ENCODE results near the gene TSEN34. TPM values are rescaled to one million over a fixed set of nuclear protein-coding genes. Genes with fewer than 3 reads are reported as not detected.
"Not testable (repeated sequence)": the region's sequence is repeated elsewhere in the genome, so short reads cannot be mapped to it uniquely, and the experiment has no call there.

The TSEN34 gene
- total and polyA plus RNA-seq, 8 donors, result 25.5 to 147 (median 40.2) TPM

DNA sequence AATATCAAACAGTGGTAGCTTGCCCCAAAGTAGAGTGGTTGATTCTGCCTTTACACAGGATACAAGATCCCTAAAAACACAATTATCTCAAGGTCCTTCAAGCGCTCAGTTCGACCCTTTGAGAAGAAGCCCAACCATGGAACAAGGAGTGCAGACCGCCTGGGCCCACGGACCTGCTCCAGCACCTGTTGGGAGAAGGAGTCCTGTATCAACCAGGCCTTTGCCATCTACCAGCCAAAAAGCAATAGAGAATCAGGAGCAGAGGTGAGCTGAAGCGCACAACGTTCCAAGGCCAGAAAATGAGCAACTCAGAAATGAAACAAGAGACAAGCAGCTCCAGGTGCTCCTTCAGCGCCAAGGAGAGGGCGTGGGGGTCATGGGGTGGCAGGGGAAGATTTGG lies 38.0 kb downstream of the TSEN34 start:
- H3K4me1 ChIP-seq, result peaks cover 0 to 12% (median 3%) of the 10 kb centered on the region in 4 donors
- intact Hi-C loops (cut with DNase I; ENCODE audit: low total_unique reads), result no loop called here
- peaks cover 0 to 24% (median 9%) of the 10 kb centered on the region in 3 donors for H3K27me3 ChIP-seq
- no peak overlapping the region for H3K27ac ChIP-seq
- no peak overlapping the region for H3K4me3 ChIP-seq
- H3K9me3 ChIP-seq, result no peaks in the 10 kb centered on the region
- TF ChIP-seq EP300 (IDR thresholded peaks at IDR 0.05) (no peak), POLR2AphosphoS5 (IDR thresholded peaks at IDR 0.05) (no peak), POLR2A (IDR thresholded peaks at IDR 0.05) (no peak)
- TF ChIP-seq, protein P1, sequence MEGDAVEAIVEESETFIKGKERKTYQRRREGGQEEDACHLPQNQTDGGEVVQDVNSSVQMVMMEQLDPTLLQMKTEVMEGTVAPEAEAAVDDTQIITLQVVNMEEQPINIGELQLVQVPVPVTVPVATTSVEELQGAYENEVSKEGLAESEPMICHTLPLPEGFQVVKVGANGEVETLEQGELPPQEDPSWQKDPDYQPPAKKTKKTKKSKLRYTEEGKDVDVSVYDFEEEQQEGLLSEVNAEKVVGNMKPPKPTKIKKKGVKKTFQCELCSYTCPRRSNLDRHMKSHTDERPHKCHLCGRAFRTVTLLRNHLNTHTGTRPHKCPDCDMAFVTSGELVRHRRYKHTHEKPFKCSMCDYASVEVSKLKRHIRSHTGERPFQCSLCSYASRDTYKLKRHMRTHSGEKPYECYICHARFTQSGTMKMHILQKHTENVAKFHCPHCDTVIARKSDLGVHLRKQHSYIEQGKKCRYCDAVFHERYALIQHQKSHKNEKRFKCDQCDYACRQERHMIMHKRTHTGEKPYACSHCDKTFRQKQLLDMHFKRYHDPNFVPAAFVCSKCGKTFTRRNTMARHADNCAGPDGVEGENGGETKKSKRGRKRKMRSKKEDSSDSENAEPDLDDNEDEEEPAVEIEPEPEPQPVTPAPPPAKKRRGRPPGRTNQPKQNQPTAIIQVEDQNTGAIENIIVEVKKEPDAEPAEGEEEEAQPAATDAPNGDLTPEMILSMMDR (IDR thresholded peaks at IDR 0.05), result no peak
- no peaks in the 10 kb centered on the region for H3K36me3 ChIP-seq
- 82 to 94% (median 89%) methylated on average over 8 of the region's 8 CpGs for WGBS, 5 donors
- no peak for DNase-seq

DNA sequence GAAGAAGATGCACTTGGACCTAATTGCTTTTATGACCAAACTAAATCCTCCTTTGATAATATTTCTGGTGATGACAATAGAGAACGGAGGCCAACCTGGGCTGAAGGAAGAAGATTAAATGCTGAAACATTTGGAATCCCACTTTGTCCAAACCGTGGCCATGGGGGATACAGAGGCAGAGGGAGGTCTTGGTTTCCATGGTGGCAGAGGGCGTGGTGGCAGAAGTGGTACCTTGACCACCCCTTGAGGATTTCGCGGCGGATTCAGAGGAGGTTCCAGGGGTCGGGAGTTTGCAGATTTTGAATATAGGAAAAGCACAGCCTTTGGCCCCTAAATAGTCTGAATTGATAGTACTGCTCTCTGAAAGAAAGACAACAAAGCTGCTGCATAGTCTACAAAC lies 38.9 kb downstream of the TSEN34 start:
- Histone ChIP-seq H3K27ac (no peak overlapping the region), H3K9me3 (peaks cover 0 to 4% (median 0%) of the 10 kb centered on the region in 4 donors), H3K4me3 (no peak overlapping the region), H3K27me3 (peaks cover 0 to 23% (median 10%) of the 10 kb centered on the region in 3 donors), H3K36me3 (no peaks in the 10 kb centered on the region), H3K4me1 (peaks cover 0 to 12% (median 3%) of the 10 kb centered on the region in 4 donors)
- TF ChIP-seq, protein P1 (IDR thresholded peaks at IDR 0.05), result no peak
- TF ChIP-seq POLR2A (IDR thresholded peaks at IDR 0.05) (no peak), EP300 (IDR thresholded peaks at IDR 0.05) (no peak), POLR2AphosphoS5 (IDR thresholded peaks at IDR 0.05) (no peak)
- intact Hi-C loops (cut with DNase I; ENCODE audit: low total_unique reads), result loop anchor here (5.0 kb wide), 1 partner anchor 58 kb away; the partner anchor contains the start of gene TMC4
- DNase-seq, result no peak
- WGBS, 5 donors, result 70 to 72% (median 71%) methylated on average over 7 of the region's 7 CpGs

DNA sequence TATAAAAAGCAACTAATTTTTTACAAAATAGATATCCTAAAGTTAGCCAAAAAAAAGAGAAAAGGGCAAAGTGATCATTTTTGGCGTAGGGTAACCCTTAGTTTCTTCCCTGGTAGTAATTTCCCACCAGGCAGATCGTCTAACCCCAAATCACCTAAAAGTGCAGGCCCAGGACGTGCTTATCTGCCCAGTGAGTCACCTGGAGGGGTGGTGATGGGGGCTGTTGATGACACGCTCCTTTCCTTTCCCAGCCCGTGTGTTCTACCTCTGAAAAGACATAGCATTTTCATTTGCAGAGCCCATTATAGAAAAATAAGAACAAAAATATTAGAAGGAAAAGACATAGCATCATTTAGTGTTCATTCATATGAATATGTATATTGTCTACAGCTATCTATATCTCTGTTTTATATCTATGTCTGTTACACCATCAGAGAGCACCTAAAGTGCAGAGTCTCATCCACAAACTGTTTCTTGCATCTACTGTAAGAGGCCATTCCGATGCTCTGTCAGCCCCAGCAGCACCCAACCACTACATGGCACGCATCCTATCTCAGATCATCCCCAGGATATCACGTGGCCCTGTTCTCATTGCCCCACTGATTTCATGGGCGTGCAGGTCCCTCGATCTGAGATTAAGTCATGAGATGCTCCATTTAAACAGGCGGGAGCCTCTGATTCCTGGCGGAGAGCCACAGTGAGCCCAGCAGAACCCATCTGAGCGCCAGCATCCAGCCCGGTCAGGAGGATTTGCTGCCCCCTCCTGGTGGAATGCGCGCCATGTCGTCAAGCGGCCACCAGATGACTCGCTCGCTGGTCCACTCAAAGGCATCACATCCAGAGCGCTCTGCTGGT lies 40.2 kb downstream of the TSEN34 start:
- intact Hi-C loops (cut with DNase I; ENCODE audit: low total_unique reads), result loop anchor here (5.0 kb wide), 1 partner anchor 59 kb away; the partner anchor contains the start of gene TMC4
- TF ChIP-seq, protein P1 (IDR thresholded peaks at IDR 0.05), result peak in 5 of 7 experiments; percentile 81 to 90 (median 90)
- TF ChIP-seq POLR2AphosphoS5 (IDR thresholded peaks at IDR 0.05) (peak in 2 of 3 donors; percentile 12 to 49), POLR2A (IDR thresholded peaks at IDR 0.05) (no peak)
- DNase-seq, result peak; percentile 92 to 94
- no peaks in the 10 kb centered on the region for H3K36me3 ChIP-seq
- WGBS, 5 donors, result 11 to 19% (median 16%) methylated on average over 18 to 21 of the region's 21 CpGs
- H3K4me1 ChIP-seq, result peaks cover 0 to 12% (median 3%) of the 10 kb centered on the region in 4 donors
- H3K27me3 ChIP-seq, result peaks cover 0 to 31% (median 10%) of the 10 kb centered on the region in 3 donors
- H3K9me3 ChIP-seq, result peaks cover 0 to 6% (median 0%) of the 10 kb centered on the region in 4 donors
- no peak overlapping the region for H3K27ac ChIP-seq
- H3K4me3 ChIP-seq, result no peak overlapping the region

DNA sequence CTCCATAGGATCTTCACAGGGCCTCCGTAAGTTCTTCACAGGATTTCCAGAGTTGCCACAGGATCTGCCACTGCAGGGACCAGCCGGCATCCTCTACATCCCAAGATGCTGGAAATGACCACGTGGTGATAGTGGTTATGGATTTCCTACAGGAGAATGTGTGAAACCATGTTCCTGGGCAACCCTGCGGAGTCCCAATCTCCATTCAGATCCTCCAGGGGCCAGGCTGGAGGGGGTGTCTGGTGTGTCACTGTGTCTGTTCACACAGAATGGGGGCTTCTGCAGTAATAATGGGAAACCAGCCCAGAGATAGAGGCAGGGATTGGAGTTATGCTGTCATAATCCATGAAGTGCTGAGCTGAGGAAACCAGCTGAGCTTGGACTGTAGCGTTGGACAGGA lies 42.8 kb downstream of the TSEN34 start:
- peaks cover 0 to 33% (median 11%) of the 10 kb centered on the region in 3 donors for H3K27me3 ChIP-seq
- peak in 1 of 2 donors; percentile 11 for DNase-seq
- no peak overlapping the region for H3K27ac ChIP-seq
- TF ChIP-seq, protein P1 (IDR thresholded peaks at IDR 0.05), result no peak
- TF ChIP-seq EP300 (IDR thresholded peaks at IDR 0.05) (no peak), POLR2AphosphoS5 (IDR thresholded peaks at IDR 0.05) (no peak)
- H3K36me3 ChIP-seq, result no peaks in the 10 kb centered on the region
- intact Hi-C loops (cut with DNase I; ENCODE audit: low total_unique reads), result loop anchor here (5.0 kb wide), 1 partner anchor 62 kb away; the partner anchor contains the start of gene TMC4
- WGBS, 5 donors, result 4 to 73% (median 60%) methylated on average over 3 to 5 of the region's 5 CpGs
- no peak overlapping the region for H3K4me3 ChIP-seq
- peaks cover 0 to 12% (median 3%) of the 10 kb centered on the region in 4 donors for H3K4me1 ChIP-seq
- peaks cover 0 to 6% (median 0%) of the 10 kb centered on the region in 4 donors for H3K9me3 ChIP-seq

DNA sequence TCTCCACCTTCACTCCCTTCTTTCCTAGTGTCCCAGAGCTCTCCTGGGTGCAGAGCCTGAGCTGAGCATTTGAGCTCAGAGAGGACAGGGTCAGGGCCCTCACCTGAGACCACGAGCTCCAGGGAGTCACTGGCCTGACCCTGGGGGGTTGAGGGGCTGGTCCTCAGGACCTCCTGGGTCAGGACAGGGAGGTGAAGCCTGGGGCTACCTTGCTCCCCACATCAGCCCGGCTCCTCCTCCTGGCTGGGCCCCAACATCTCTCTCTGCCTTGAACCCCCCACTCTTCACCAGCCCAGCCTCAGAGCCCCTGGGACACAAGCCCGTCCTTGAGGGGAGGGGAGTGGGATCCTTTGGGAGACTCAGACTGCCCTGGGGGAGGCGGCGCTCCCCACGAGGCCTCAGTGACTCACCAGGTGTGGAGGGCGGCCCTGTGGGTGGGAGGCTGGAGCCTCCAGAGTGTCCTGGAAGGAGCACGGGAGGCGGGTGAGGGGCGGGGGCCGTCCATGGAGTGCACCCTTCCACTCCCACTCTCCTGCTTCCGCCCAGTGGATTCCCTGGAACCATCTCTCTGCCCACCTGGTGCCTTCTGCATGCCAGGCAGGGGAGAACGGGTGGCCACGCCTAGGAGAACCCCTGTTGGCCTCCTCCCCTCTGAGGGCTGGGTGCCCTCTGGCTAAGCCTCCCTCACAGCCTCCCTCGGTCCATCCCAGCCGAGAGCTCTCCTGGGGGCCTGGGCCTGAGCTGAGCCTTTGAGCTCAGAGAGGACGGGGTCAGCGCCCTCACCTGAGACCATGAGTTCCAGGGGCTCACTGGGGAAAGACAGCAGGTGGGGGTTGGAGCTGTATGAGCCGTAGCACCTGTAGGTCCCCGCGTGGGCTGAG lies 48.6 kb downstream of the TSEN34 start:
- DNase-seq, result peak in 1 of 2 donors; percentile 18
- intact Hi-C loops (cut with DNase I; ENCODE audit: low total_unique reads); H3K4me1 ChIP-seq; H3K27ac ChIP-seq; H3K36me3 ChIP-seq; H3K4me3 ChIP-seq; H3K9me3 ChIP-seq: not testable (repeated sequence)
- H3K27me3 ChIP-seq, result peaks cover 0 to 16% (median 7%) of the 10 kb centered on the region in 3 donors
- WGBS, 5 donors, result 62 to 83% (median 68%) methylated on average over 6 to 16 of the region's 21 CpGs

Measured in stomach (tissue), 9 donors.